ENCODE measurements around the gene PER1.

DNA sequence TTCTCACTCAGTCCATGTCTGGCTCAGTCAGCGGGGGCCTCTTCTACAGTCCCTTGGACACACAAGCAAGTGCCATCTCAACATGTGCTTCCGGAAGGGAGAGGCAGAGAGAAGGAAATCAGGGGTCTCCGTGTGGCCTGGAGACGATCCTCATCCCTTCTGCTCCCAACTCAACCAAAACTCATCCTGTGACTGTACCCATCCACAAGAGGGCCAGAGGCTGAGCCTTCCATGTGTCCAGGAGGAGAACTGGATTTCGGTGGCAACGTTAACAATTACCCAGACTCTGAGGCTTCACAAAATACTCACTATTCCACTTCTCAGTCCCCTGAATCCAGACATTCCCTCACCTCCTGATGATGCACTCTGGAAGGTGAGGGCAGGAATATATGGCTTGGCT lies 56.8 kb downstream of the PER1 start:
- TF ChIP-seq, protein P1, sequence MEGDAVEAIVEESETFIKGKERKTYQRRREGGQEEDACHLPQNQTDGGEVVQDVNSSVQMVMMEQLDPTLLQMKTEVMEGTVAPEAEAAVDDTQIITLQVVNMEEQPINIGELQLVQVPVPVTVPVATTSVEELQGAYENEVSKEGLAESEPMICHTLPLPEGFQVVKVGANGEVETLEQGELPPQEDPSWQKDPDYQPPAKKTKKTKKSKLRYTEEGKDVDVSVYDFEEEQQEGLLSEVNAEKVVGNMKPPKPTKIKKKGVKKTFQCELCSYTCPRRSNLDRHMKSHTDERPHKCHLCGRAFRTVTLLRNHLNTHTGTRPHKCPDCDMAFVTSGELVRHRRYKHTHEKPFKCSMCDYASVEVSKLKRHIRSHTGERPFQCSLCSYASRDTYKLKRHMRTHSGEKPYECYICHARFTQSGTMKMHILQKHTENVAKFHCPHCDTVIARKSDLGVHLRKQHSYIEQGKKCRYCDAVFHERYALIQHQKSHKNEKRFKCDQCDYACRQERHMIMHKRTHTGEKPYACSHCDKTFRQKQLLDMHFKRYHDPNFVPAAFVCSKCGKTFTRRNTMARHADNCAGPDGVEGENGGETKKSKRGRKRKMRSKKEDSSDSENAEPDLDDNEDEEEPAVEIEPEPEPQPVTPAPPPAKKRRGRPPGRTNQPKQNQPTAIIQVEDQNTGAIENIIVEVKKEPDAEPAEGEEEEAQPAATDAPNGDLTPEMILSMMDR (IDR thresholded peaks at IDR 0.05; ENCODE audit: low read depth, low read length): no peak
- TF ChIP-seq POLR2A (IDR thresholded peaks at IDR 0.05; ENCODE audit: extremely low read depth, insufficient read length): no peak
- TF ChIP-seq, protein P2, sequence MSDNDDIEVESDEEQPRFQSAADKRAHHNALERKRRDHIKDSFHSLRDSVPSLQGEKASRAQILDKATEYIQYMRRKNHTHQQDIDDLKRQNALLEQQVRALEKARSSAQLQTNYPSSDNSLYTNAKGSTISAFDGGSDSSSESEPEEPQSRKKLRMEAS (IDR thresholded peaks at IDR 0.05; ENCODE audit: low read depth, low read length): no peak

All from NB4 (cell line).